ENCODE results near the gene DHRSX. TPM values are rescaled to one million over a fixed set of nuclear protein-coding genes. Genes with fewer than 3 reads are reported as not detected.
"Not testable (repeated sequence)": the region's sequence is repeated elsewhere in the genome, so short reads cannot be mapped to it uniquely, and the experiment has no call there.

DHRSX gene
- polyA plus RNA-seq, 4 donors, result 21.3 to 30.0 (median 29.0) TPM

DNA sequence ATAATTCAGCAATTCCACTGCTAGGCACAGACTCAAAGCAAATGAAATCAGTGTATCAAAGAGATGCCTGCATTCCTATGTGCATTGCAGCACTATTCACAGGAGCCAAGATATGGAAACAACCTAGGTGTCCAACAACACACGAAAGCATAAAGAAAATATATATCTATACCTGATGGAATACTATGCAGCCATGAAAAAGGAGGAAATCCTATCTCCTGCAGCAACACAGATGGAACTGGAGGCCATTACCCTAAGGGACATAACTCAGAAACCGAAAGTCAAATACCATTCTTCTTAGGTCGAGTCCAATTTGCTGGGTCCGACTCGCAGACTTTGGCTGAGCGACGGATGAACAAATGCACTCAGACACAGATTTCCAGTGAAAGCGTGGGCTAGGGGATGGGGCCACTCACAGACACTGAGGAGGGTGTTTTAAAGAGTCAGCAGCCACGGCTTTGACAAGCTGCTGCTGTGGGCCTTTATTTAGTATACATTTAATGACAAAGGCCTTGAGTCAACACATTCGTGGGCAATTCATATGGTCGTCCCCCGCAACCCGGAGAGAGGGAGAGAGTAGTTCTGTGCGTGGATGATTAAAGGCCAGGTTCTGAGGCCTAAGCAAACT lies 93.8 kb downstream of the DHRSX start:
- no peak for DNase-seq (ENCODE audit: low read depth in 4 of 4, low spot score in 3 of 4)

DNA sequence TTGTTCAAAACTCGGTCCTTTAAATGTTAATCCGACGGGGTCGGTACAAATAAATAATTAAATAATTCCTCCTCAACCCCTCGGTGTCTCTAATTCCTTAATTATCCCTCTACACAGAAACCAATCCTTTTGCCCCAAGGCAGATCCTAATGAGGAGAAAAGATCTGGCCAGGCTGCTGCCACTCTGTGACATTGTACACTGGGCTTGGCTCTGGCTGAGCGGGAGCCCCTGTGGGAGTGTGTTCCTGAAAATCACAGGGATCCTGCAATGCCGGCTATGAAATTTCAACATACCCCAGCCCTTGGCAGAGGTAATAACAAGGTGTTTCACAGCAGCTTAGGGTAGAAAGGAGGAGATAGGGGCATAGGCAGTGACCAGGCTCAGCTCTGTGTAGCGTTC lies 96.0 kb downstream of the DHRSX start:
- DNase-seq (ENCODE audit: low read depth in 4 of 4, low spot score in 3 of 4), result no peak

DNA sequence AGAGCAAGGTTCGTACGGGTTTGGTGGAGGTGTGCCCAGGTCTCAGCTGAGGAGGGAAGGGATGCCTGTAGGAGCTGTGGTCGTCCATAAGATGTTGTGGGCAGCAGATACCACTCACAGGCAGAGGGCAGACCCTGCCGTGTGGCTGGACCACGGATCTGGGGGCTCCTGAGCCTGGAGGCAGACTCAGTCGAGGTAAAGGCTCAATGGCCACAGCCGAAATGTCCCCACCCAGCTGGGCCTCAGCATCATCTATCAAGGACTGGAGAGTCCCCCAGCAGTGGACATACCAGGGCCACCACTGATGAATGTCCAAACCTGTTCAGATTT lies 98.5 kb downstream of the DHRSX start:
- DNase-seq (ENCODE audit: low read depth in 4 of 4, low spot score in 3 of 4), result no peak

DNA sequence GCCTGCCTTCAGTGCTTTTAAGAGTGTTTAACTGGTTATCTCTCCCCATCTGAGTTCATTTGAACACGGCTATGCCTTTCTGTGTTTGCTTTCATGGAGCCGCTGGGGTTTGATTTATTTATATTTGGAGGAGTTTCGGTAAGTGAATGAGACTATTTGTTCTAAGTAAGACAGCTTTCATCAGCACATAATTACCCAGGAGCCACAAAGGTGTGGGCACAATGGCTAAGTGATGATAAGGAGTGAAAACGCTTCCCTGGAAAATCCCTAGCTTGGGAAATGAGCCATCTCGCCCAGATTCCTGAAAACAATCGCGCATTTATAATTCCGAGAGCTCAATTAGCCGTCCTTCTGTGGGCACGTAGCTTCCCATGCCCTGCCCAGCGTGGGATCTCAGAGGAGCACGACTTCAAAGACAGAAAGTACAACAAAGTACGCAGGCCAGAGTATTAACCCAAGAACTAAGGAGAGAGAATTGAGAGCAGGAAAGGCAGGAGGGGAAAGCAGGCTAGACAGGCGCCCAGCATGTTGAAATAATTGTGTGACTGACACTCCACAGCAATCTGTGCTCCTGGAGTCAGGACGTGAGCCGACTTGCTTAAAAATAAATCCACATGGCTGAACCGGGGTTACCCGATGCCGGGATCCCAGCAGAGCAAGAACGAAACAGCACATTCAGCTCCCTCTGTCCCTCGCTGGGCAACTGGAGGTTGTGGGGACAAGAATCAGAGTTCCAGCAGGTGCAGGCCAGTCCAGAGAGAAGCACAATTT lies 99.0 kb downstream of the DHRSX start:
- peak in 1 of 4 donors; percentile 25 for DNase-seq (ENCODE audit: low read depth in 4 of 4, low spot score in 3 of 4)

DNA sequence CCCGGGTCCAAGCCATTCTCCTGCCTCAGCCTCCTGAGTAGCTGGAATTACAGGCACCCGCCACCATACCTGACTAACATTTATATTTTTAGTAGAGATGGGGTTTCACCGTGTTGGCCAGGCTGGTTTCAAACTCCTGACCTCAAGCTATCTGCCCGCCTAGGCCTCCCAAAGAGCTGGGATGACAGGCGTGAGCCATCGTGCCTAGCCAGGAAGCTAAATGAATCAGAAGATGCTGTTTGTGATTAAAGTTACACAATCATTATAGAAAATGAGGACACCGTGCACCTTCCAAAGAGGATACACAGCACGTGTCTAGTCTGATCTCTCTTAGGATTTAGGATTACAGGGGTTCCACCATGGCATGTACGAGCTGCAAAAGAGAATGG lies 99.6 kb downstream of the DHRSX start:
- no peak for DNase-seq (ENCODE audit: low read depth in 4 of 4, low spot score in 3 of 4)

DNA sequence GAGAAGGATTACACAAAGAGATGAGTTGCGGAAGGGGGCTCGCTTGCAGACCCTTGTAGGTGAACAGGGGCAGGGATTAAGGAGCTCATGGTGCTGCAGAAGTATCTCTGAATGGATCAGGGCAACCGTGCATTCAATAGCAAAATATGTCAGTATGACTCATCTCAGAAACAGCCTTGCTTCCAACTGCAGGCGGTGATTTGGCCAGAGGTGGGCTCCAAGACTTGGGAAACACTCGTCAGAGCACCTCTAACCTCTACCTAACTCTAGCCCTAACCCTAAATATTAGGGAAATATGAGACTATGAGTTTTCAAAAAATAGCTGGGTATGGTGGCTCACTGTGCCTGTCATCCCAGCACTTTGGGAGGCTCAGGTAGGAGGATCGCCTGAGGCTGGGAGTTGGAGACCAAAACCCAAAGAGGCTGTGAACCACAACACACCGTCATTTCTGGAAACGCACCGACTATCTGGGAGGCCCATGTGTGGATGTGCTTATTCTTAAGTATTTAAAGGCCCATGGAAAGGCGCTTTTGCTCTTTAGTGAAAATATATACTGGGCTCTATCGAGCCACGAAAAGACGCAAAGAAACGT lies 102.6 kb downstream of the DHRSX start:
- no peak for DNase-seq (ENCODE audit: low read depth in 4 of 4, low spot score in 3 of 4)

DNA sequence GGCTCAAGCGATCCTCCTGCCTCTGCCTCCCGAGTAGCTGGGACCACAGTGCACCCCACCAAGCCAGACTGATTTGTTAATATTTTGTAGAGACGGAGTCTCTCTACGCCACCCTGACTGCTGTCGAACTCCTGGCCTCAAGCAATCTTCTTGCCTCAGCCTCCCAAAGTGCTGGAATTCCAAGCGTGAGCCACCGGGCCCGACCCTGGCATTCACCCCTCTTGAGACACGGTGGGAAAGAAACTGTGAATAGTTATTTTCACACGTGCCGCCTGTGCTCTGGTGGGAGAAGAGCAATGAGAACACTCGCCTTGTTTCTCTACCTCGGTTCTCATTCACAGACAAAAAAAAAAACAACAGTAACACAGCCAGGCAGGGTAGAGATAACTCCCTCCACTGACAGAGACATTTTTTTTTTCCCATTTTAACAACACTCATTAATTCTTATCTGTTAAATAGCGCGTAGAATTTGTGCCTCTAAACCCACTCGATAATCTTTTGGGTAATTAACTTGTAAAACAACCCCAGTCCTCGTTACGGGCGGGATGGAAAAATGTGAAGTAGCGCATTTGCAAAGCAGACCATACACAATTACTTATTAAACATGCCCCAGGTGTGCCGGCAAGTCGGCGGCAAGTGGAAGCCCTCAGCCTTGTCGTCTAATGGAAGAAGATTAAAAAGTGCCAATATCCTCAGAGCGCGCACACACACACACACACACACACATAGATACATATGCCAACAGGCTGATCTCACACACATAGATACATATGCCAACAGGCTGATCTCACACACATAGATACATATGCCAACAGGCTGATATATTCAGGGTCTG lies 103.3 kb downstream of the DHRSX start:
- no peak for DNase-seq (ENCODE audit: low read depth in 4 of 4, low spot score in 3 of 4)

DNA sequence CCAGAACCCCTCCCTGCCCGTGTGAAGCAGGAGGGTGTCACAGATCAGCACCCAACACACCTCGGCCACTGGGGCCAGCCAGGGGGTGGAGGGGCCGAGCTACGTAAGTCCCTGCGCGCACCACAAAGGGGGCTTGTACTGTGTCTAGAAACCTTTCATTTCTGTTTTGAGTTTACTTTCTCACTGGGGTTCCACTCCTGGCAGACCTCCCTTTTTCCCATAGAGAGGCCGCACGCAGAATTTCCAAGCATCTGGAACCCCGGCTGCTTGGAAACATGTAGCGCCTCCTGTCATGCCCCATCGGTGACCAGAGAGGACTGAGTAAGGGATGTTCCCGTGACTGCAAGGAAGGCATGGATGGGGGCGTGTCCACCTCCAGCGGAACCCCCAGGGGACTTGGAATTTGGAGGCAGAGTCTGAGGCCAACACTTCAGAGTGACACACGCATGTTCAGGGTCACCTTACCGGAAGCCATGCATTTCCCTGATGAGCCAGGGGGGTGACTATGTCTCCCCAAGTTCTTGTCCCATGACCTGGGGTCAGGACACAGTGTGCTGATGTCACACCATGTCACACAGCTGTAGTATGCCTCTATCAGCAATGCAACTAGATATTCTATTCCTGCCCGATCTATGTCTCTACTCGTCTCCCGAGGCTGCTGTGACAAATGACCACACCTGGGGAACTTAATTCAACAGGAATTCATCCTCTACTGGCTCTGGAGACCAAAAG lies 105.3 kb downstream of the DHRSX start:
- DNase-seq (ENCODE audit: low read depth in 4 of 4, low spot score in 3 of 4), result no peak

DNA sequence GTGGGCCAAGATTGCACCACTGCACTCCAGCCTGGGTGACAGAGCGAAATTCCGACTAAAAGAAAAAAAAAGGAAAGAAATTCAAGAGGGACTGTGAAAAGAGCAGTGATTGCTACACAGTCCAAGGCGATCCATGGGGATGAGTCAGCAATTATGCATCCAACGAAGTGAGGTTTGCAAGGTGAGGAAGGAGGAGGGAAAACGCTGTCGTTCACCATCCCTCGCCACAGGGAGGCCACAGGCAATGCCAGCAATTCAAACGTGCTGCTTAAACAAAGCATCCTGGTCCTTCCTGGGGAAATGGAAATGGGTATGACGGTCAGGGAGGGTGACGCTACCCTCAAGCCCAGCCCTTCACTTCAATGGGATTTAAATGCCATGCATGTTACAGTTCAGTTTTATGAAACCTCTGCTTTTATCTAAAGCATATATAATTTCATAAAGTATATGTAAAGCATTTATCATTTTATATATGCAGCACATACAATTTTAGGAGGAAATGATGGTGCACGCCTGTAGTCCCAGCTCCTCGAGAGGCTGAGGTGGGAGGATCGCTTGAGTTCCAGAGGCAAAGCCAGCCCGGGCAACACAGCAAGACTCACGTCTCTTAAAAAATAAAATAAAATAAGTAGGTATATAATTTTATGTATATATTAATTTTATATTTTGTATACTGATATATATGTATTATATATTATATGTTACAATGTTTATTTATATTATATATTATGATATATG lies 108.7 kb downstream of the DHRSX start:
- DNase-seq (ENCODE audit: low read depth in 4 of 4, low spot score in 3 of 4), result no peak

DNA sequence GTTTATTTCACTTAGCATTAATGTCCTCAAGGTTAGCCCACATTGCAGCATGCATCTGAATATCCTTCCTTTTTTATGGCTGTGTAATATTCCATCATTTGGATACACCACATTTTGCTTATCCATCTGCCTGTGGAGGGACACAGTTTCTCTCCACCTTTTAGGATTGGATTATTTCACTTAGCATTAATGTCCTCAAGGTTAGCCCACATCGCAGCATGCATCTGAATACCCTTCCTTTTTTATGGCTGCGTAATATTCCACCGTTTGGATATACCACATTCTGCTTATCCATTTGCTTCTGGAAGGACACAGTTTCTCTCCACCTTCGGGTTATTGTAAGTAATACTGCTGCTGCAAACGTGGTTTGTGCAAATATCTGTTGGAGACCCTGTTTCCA lies 110.0 kb downstream of the DHRSX start:
- no peak for DNase-seq (ENCODE audit: low read depth in 4 of 4, low spot score in 3 of 4)

DNA sequence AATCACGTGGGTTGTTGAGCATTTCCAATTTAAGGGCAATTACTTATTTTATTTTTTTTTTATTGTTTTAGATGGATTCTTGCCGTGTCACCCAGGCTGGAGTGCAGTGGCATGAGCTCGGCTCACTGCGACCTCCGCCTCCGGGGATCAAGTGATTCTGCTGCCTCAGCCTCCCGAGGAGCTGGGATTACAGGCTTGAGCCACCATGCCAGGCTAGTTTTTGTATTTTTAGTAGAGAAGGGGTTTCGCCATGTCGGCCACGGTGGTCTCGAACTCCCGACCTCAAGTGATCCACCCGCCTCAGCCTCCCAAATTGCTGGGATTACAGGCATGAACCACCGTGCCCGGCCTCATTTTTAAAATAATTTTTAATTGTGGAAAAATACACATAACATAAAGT lies 111.0 kb downstream of the DHRSX start:
- DNase-seq (ENCODE audit: low read depth in 4 of 4, low spot score in 3 of 4), result not testable (repeated sequence)

DNA sequence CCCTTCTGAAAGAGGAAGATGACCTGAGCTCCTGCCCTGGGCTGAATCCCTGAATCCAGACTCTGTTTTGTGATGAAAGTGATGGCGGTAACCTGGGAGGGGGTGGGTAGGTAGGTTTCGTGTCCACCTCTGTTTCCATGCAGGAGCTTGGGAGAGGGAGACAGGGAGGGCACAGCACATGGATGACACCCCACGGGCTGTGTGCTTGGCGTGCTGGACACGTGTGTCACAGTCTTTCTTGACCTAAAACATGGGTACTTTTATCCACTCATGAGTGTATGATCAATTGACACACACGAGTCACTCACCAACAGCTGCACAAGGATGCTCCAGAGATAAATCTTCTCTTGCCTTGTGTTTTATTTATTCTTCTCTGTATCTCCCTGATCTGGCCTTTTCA lies 111.5 kb downstream of the DHRSX start:
- no peak for DNase-seq (ENCODE audit: low read depth in 4 of 4, low spot score in 3 of 4)

DNA sequence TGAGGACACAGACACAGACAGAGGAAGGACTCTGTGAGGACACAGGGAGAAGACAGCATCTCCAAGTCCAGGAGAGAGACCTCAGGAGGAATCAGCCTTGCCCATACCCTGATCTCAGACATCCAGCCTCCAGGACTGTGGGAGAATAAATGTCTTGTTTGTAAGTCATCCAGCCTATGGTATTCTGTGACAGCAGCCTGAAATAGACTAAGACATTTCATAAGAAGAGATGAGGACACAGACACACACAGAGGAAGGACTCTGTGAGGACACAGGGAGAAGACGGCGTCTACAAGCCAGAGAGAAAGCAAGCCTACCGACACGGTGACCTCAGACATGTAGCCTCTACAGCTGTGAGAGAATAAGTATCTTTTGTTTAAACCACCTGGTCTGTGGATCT lies 112.1 kb downstream of the DHRSX start:
- DNase-seq (ENCODE audit: low read depth in 4 of 4, low spot score in 3 of 4), result no peak

DNA sequence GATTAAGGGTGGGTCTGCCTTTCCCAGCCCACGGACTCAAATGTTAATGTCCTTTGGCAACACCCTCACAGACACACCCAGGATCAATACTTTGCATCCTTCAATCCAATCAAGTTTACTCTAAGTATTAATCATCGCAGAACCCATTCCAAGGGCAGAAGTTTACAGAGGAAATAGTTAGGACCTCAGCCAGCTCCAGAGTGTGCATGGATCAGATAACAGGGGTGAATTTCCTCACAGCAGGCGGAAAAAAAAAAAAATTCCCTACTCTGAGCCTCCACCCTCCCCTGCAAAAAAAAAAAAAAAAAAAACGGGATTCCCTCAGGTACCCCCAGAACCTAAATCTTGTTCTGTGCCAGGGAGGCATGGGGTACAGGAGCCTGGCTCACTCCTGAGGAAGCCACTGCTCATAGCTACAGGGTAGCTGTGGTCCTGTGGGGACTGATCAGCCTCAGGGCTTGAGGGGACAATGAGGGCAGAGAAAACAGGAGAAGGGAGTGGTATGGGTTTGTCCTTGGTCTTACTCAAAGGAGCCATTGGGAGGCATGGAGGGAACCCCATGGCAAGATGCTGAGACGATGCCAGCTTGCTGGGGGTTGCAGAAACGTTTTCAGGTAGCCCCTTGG lies 113.0 kb downstream of the DHRSX start:
- no peak for DNase-seq (ENCODE audit: low read depth in 4 of 4, low spot score in 3 of 4)

DNA sequence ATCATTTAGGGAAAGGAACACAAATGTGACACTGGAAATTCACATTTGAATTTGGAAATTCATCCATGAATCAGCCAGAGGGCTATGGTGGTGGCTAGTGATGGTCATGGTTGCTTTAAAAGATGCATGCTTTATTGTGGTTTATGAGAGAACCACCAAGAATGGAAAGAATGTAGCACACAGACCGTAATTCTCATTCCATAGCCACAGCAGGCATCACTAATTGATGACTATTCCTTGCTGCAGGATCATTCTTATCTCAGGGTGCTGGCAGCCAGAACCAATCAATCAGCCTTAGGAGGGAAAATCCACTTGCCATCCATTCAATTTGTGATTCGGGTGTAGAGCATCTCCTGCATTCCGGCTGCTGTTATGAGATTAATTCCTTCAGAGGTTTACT lies 115.6 kb downstream of the DHRSX start:
- no peak for DNase-seq (ENCODE audit: low read depth in 4 of 4, low spot score in 3 of 4)

DNA sequence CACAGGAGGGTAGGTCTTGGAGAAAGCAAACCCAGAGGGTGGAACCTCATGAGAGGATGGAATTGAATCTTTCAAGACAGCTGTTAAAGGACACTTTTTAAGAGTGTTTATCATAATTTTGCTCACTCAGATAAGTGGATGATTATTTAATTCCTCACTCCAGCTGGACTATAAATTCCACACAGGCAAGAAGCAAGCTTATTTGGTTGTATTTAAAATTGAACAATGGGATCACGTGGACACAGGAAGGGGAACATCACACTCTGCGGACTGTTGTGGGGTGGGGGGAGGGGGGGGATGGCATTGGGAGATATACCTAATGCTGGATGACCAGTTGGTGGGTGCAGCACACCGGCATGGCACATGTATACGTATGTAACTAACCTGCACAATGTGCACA lies 116.3 kb downstream of the DHRSX start:
- no peak for DNase-seq (ENCODE audit: low read depth in 4 of 4, low spot score in 3 of 4)

DNA sequence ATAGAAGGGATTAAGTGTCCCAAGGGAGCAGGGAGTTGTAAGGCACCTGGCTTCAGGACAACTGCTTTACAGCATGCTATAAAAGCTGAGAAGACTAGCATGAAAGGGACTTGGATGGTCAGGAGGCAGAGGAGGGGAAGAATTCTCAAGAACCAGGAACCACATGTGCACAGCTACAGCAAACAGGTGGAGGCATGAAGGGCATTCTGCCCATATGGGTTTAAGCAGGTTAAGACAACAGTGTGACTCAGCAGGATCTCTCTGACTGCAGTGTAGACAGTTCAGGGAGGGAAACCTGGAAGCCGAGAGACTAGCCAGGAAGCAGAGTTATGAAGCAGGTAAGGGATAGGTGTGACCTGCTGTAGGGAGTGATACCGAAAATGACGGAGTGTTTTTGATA lies 117.0 kb downstream of the DHRSX start:
- DNase-seq (ENCODE audit: low read depth in 4 of 4, low spot score in 3 of 4), result no peak

DNA sequence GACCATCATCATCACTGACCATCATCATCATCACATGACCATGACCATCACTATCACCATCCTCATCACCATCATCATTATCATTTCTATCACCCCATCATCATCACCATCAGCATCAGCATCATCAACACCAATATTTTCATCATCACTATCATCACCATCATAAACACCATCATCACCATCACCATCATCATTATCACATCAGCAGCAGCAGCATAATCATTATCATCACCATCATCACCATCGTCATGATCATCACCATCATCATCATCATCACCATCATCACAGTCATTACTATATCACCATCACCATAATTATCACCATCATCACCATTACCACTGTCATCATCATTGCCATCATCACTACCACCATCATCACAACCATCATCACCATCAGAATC lies 117.6 kb downstream of the DHRSX start:
- no peak for DNase-seq (ENCODE audit: low read depth in 4 of 4, low spot score in 3 of 4)

DNA sequence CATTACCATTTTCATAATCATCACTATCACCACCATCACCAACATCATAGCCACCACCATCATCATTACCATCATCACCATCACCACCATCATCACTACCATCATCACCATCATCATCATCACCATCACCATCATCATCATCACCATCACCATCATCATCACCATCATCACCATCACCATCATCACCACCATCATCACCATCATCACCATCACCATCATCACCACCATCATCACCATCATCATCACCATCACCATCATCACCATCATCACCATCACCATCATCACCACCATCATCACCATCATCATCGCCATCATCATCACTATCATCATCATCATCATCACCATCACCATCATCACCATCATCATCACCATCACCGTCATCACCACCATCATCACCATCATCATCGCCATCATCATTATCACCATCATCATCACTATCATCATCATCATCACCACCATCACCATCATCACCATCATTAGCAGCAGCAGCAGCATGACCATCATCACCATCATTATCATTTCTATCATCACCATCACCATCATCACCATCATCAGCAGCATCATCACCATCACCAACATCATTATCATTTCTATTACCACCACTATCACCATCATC lies 118.2 kb downstream of the DHRSX start:
- not testable (repeated sequence) for DNase-seq (ENCODE audit: low read depth in 4 of 4, low spot score in 3 of 4)
